CD4-positive, alpha-beta T cell treated with Interleukin-15 for 1 hour (primary cell): ENCODE results near the gene ZBTB44.
"Not testable (repeated sequence)": the region's sequence is repeated elsewhere in the genome, so short reads cannot be mapped to it uniquely, and the experiment has no call there.

Experiments used
- DNase-seq: peaks from one replicate; pipeline ENCODE4 v3.0.0-alpha.2; 2020

The ZBTB44 gene

GRCh38 chr11:130312046-130312445 is 2.7 kb downstream of the ZBTB44 start:
- no peak for DNase-seq

- DNase-seq, result no peak
Measured at GRCh38 chr11:130310622-130311021, 4.1 kb downstream of the ZBTB44 start.

DNA sequence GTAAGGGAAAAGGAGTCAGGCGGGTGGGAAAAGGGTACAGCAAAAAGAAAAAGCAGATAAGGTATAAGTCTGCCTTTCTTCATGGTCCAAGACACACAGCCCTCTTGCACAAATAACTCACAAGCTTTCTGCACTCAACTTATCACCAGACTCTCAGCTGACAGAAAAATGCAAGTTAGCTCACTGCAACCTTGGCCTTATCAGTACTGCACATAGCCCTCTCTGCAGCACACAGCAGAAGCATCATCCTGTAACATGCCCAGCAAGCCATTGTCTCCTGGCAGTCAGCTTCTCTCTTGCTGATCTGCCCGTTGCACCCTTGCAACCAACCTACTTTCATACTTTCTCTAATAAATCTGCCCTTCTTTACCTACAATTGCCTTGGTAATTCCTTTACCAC is 5.8 kb downstream of the ZBTB44 start:
- DNase-seq, result no peak

DNA sequence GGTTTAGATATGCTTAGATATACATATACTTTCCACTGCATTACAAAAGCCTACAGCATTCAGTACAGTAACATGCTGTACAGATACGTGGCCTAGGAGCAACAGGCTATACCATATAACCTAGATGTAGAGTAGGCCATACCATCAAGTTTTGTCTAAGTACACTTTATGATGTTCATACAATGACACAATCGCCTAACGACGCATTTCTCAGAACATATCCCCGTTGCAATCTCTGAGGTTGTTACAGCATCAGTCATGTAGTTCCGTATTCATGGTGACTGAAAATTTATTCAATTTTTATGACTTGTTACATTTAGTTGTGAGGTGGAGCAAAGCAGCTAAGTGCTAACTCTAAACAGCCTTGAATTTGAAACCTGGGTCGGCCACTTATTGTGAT is 6.7 kb downstream of the ZBTB44 start:
- DNase-seq, result no peak

- no peak for DNase-seq
Measured at GRCh38 chr11:130304651-130305050, 10.1 kb downstream of the ZBTB44 start.

GRCh38 chr11:130301002-130301401 is 13.7 kb downstream of the ZBTB44 start:
- DNase-seq, result no peak

DNA sequence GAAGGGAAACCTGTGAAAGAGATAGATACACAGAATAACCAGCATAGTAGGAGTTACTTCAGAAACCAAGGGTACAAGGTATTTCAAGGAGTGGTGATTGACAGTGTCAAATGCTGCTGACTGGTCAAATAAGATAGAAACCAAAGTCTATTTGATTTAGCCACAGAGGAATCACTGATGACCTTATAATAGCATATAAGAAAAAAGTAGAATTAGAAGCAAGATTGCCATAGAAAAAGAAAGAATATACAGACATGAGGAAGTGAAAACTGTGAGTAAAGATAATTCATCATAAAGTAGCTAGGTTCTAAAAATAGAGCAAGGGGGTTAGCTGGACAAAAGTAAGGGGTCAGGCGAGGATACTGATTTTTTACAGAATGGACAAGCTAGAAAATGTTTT is 14.2 kb downstream of the ZBTB44 start:
- no peak for DNase-seq

DNA sequence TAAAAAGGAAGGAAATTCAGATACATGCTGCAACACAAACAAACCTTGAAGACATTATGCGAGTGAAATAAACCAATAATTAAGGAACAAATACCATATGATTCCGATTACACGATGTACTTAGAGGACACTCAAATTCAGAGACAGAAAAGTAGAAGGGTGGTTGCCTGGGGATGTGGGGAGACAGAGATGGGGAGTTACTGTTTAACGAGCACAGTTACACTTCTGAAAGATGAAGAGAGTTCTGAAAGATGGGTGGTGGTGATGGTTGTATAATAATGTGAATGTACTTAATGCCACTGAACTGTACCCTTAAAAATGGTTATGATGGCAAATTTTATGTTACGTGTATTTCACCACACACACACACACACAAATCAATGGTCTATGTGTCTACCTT is 14.7 kb downstream of the ZBTB44 start:
- no peak for DNase-seq

GRCh38 chr11:130295657-130296056 is 19.1 kb downstream of the ZBTB44 start:
- no peak for DNase-seq

DNA sequence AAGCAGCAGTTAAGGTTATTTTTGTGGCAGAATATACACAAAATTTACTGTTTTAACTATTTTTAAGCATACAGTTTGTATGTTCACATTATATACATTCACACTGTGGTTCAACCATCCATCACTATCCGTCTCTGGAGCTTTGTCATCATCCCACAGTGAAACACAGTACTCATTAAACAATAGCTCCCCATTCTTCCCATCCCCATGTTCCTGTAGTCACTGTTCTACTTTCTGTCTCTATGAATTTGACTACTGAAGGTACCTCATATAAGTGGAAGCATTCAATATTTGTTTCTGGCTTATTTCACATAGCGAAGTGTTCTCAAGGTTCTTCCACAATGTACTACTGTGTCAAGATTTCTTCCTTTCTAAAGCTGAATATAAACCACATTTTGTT is 32.6 kb downstream of the ZBTB44 start:
- DNase-seq, result no peak

DNA sequence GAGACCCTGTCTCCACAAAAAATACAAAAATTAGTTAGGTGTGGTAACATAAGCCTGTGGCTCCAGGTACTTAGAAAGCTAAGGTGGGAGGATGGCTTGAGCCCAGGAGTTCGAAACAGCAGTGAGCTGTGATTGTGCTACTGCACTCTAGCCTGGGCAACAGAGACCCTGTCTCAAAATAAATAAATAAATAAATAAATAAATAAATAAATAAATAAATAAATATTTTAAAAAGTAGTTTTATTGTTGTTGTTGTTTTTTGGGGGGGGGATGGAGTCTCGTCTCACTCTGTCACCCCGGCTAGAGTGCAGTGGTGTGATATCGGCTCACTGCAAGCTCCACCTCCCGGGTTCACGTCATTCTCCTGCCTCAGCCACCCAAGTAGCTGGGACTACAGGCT is 33.4 kb downstream of the ZBTB44 start:
- DNase-seq, result not testable (repeated sequence)

GRCh38 chr11:130279989-130280388 is 34.7 kb downstream of the ZBTB44 start:
- no peak for DNase-seq

DNA sequence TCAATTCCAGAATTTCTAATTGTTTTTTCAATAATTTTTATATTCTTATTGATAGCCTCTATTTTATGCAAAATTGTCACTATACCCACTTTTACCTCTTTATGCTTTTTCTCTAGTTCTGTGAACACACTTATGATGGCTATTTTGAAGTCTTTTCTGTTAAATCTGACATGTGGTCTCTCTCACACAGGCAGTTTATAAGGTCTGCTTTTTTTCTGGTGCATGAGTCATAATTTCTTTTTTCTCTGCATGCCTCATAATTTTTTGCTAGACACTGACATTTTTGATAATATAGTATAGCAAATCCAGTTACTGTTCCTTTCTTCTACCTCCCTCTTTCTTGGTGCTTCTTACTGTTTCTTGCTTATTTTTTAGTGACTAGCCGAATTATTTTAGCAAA is 36.0 kb downstream of the ZBTB44 start:
- DNase-seq, result no peak

GRCh38 chr11:130278151-130278550 is 36.6 kb downstream of the ZBTB44 start:
- no peak for DNase-seq

GRCh38 chr11:130272336-130272735 is 42.4 kb downstream of the ZBTB44 start:
- no peak for DNase-seq

- DNase-seq, result no peak
Measured at GRCh38 chr11:130269326-130269943, 45.3 kb downstream of the ZBTB44 start.

GRCh38 chr11:130263351-130263750 is 51.4 kb downstream of the ZBTB44 start:
- no peak for DNase-seq

DNA sequence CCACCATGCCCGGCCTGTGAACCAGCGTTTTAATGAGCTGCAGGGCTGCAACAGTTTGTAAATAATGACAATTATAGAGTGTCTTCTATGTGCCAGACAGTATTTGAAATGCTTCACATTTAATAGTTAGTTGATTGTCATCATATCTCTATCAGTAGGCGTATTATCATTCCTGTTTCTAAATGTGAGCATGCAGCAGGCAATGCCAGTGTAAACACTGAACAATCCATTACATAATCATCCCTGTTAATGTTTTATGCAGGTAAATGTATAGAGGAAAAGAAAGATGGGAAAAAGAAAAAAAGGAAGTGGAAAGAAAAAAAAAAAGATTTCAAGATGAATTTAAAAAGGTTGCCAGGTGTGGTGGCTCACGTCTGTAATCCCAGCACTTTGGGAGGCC is 52.3 kb downstream of the ZBTB44 start:
- DNase-seq, result no peak

- DNase-seq, result no peak
Measured at GRCh38 chr11:130261571-130261970, 53.1 kb downstream of the ZBTB44 start.

DNA sequence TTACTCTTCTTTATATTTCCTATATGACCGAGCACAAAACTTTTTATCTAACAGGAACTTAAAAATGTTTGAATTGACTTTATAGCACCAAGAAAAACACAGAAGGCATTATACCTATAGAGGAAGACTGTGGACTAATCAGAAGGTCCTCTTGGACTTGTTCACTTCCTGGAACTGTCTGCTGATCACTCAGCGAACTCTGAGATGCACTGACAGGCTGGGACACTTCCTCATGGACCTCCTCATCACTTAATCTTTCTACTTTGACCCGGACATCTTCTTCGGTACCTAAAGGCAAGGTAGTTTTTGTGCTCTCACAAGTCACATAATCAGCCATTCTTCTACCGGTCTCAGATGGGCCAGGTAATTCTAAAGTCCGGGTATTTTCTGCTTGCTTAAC is 54.0 kb downstream of the ZBTB44 start:
- DNase-seq, result no peak

DNA sequence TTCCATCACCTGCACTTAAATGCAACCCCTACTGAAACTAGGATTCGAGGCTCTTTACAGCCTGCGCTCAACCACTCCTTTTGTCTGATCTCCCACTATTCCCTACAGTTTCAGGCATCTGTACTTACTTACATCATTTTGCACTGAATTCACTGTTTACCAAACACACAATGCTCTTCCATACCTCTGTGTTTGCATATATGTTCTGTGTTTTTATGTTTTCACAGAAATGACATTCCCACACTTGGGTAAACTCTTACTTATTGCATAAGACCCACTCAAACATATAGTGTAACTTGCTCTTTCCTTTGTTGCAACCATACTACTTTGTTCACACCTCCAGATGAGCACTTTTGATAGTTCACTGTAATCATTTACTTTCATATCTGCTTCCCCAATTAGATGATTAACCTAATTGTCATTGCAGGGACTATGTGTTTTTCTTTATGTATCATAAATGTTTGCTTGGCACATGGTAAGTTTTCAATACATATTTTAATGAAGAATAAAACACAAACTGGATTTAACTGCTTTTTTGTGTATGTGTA is 54.6 kb downstream of the ZBTB44 start:
- no peak for DNase-seq

GRCh38 chr11:130251763-130252162 is 63.0 kb downstream of the ZBTB44 start:
- DNase-seq, result not testable (repeated sequence)

DNA sequence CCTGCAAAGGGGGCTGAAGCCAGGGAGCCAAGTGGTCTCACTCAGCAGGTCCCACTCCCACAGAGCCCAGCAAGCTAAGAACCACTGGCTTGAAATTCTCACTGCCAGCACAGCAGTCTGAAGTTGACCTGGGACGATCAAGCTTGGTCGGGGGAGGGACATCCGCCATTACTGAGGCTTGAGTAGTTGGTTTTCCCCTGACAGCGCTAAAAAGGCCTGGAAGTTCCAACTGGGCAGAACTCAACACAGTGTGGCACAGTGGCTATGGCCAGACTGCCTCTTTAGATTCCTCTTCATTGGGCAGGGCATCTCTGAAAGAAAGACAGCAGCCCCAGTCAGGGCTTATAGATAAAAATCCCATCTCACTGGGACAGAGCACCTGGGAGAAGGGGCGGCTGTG is 64.8 kb downstream of the ZBTB44 start:
- DNase-seq, result not testable (repeated sequence)

DNA sequence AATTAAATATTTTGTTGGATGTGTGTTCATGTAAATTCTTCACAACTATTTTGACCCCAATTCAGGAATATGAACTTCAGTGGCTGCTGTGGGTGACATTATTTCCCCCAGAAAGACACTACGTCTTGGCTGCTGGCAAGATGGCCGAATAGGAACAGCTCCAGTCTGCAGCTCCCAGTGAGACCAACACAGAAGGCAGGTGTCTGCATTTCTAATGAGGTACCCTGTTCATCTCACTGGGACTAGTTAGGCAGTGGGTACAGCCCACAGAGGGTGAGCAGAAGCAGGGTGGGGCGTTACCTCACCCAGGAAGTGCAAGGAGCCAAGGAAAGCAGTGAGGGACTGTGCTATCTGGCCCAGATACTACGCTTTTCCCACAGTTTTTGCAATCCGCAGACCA is 65.3 kb downstream of the ZBTB44 start:
- no peak for DNase-seq

GRCh38 chr11:130247319-130247718 is 67.4 kb downstream of the ZBTB44 start:
- no peak for DNase-seq
